ENCODE data around the gene IMMP2L.

GRCh38 chr7:110897538-110897937 lies 664.8 kb downstream of the IMMP2L start:
- TF ChIP-seq BHLHE40 (IDR thresholded peaks at IDR 0.05; ENCODE audit: low read depth, low read length) (no peak), CTCF (conservative IDR thresholded peaks at IDR 0.05; ENCODE audit: low read depth, low read length) (no peak), USF2 (IDR thresholded peaks at IDR 0.05; ENCODE audit: low read depth, low read length) (no peak), MAZ (IDR thresholded peaks at IDR 0.05; ENCODE audit: borderline replicate concordance, low read depth, low read length) (no peak), SMC3 (IDR thresholded peaks at IDR 0.05; ENCODE audit: low read depth, low read length) (no peak), POLR2A (IDR thresholded peaks at IDR 0.05; ENCODE audit: low read depth, low read length) (no peak), MAFK (IDR thresholded peaks at IDR 0.05; ENCODE audit: low read depth, low read length) (no peak), CEBPB (IDR thresholded peaks at IDR 0.05; ENCODE audit: low read depth, low read length) (no peak), MXI1 (IDR thresholded peaks at IDR 0.05; ENCODE audit: borderline replicate concordance, low read depth, low read length) (no peak), RAD21 (IDR thresholded peaks at IDR 0.05; ENCODE audit: low read length) (no peak), RFX5 (IDR thresholded peaks at IDR 0.05; ENCODE audit: low read depth, low read length) (no peak)
